GM18867 (cell line): ENCODE results near the gene METTL21C.

Experiments used
- ATAC-seq: cut with Tn5 transposase; IDR thresholded peaks from one replicate; pipeline ENCODE4 v1.9.1; 2021; ENCODE audit warnings: mild to moderate bottlenecking, moderate library complexity; ENCODE audit not compliant: unreplicated experiment

Gene METTL21C

DNA sequence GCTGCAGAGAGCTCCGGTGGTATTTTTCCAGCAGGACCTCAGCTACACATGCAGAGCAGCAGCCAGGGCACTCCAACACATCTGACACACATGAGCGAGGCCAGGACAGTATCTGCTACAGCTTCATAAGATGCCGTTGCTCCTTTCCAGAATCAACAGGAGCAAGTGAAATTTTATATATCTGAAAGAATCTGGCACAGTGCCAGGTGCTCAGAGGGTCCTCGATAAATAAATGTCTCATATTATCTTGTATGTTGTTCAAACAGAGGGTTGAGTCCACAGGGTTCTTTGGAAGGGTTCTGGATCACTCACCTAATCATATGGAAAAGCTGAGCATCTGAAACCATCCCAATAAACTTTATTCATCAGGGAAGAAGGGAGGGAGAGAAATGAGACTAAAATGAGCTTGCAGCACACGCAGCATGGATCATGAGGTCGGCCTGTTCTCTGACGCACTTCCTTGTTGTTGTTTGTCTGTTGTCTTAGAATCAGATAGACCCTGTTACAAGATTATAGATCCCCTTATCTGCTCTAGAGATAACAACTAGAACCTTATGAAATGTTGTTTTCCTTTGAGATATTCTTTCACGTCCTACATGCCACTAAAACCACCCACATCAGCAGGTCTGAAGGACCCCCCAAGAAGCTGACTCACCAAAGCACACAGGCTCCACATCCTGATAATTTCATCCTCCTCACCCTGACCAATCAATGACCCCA is 3.2 kb upstream of the METTL21C start:
- ATAC-seq = no peak

DNA sequence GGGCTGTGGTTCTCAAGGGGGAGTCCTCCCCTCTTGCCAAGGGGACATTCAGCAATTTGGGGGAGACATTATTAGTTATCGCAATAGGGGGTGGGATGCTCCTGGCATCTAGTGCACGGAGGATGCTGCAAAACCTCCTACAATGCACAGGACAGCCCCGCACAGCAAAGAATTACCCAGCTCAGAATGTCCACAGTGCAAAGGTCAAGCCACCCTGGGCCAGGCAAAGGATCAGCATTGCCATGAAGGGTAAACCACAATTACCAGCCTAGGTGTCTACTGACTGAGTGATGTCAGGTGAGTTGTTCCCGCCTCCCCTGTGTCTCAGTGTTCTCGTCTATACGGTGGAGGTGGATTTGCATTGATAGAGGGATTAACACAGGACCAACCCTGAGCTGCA is 2.4 kb upstream of the METTL21C start:
- no peak for ATAC-seq

- ATAC-seq = no peak
These were observed 1.6 kb upstream of the METTL21C start for GRCh38 chr13:102696465-102696864.

GRCh38 chr13:102693776-102694175 is 1.1 kb downstream of the METTL21C start:
- no peak for ATAC-seq

GRCh38 chr13:102693250-102693649 is 1.6 kb downstream of the METTL21C start:
- ATAC-seq = no peak

DNA sequence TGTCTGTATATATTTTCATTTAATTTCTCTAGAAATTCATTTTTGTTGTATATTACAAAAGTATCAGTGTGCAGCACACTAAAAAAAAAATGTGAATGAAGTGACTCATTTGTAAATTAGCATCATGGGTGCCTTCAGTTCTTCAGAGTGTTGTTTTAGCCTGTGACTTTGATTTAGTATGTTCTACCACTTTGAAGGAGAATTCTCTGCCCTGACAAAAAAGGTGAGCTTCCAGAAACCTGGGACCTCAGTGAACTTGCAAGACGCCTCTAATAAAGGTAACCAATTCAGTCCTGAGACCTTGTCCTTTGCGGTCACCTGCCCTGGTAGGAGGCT is 2.4 kb downstream of the METTL21C start:
- no peak for ATAC-seq

- no peak for ATAC-seq
These were observed 4.0 kb downstream of the METTL21C start for GRCh38 chr13:102690883-102691282.

GRCh38 chr13:102688306-102688973 is 6.4 kb downstream of the METTL21C start:
- ATAC-seq = no peak

DNA sequence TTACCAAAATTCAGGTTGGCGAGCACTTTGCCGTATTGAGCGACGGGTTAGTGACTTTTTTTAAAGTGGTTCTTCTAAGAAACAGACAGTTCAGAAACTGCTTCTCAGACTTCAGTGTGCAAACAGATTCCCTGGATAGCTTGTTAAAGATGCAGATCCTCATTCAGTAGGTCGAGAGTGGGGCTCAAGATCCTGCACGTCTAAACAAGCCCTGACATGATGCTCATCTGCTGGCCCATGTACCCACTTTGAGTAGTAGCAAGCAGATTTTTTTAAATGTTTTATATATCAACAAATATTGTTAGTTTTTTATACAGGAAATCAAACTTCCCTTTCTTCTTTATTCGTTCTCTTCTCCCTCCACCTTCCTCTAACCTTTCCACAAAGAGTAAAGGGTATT is 7.3 kb downstream of the METTL21C start:
- ATAC-seq = no peak

GRCh38 chr13:102686024-102686423 is 8.8 kb downstream of the METTL21C start:
- ATAC-seq = no peak

- no peak for ATAC-seq
These were observed 11.2 kb downstream of the METTL21C start for GRCh38 chr13:102683637-102684036.

DNA sequence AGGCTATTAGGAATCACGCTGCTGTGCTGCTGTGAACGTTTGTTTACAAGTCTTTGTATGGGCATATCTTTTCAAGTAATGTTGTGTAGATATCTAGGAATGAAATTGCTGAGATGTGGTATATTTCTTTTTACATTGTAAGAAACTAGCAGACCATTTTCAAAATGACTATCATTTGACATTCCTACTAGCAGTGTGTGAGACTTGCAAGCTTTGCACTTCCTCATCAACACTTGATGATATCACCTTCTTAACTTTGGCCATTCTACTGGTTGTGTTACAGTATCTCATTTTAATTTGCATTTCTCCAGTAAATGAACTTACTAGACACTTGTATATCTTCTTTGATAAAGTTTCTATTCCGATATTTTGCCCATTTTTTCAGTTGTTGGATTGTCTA is 12.1 kb downstream of the METTL21C start:
- ATAC-seq = no peak

DNA sequence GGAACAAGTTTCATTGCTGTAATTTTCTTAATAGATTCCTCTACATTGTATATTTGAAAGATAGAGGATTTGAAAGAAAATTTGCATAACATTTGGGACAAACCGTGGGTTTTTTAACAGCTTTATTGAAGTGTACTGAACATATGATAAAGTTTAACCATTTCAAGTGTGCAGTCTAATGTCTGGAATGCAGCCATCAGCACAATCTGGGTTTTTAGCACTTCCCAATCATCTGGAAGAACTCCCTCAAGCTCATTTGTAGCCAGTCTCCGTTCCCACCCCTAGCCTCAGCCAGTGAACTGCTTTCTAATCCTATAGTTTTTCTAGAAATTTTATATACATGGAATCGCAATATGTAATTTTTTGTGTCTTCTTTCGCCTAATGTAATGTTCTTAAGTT is 12.6 kb downstream of the METTL21C start:
- ATAC-seq = no peak

- peak; percentile 44 for ATAC-seq
These were observed 13.8 kb downstream of the METTL21C start for GRCh38 chr13:102680842-102681740.

GRCh38 chr13:102680133-102680717 is 14.6 kb downstream of the METTL21C start:
- no peak for ATAC-seq

GRCh38 chr13:102679449-102680132 is 15.3 kb downstream of the METTL21C start:
- no peak for ATAC-seq

- no peak for ATAC-seq
These were observed 16.3 kb downstream of the METTL21C start for GRCh38 chr13:102678339-102679107.

- no peak for ATAC-seq
These were observed 17.7 kb downstream of the METTL21C start for GRCh38 chr13:102677122-102677521.

DNA sequence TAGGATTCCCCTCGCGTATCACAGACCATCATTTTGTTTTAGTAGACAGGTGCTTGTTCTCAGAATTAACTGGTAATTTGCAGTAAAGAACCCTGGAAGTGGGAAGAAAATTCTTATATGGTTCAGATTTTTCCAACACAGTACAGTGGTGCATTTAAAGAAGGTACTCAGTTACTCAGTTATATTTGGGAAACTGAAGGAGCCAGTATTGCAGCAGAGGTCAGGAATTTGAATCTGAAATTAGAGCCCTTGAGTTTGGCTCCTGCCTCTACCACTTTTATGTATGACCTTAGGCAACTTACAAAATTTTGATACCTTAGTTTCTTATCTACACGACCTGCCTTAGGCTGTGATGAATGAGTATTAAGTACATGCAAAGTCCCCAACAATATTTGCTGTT is 19.7 kb downstream of the METTL21C start:
- no peak for ATAC-seq

GRCh38 chr13:102670130-102670529 is 24.7 kb downstream of the METTL21C start:
- no peak for ATAC-seq
